GM19397 (cell line): ENCODE results near the gene RUNDC3A.
"Not testable (repeated sequence)": the region's sequence is repeated elsewhere in the genome, so short reads cannot be mapped to it uniquely, and the experiment has no call there.

Experiments used
- ATAC-seq: cut with Tn5 transposase; IDR thresholded peaks from one replicate; pipeline ENCODE4 v1.9.1; 2021; ENCODE audit warnings: mild to moderate bottlenecking, moderate library complexity; ENCODE audit not compliant: unreplicated experiment

RUNDC3A gene

DNA sequence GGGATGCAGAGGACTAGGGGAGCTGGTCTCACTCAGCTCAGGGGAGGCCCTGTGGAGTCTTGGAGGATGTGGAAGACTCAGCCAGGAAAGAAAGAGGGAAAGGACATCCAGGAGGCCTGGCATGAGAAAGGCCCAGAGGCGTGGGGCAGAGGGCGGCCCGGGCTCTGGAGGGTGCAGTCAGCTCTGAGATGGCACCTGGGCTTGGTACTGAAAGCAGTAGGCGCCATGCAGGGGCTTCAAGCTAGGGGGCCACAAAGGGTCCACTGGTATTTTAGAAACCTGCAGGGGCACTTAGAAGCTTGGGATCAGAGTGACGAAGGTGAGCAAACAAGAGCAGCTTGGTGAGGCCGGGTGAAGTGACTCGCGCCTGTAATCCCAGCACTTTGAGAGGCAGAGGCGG, 49.7 kb downstream of the RUNDC3A start:
- ATAC-seq = no peak

DNA sequence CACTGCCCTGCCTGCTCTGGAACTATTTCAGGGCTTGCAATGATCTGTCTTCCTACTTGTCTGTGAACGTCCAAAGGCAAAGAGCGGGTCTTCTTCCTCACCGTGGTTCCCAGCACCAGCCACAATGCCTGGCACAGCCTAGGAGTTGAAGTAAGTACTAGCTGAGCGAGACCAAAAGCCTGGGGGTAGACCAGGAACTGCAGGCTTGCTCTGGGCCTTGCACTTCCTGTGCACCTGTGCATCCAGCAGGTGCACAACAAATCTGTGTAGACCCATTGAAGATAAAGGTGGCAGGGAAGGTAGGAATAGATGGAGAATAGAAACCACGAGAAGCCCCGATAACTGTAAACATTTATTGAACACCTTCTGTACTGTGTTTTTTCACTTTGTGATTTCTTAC, 50.6 kb downstream of the RUNDC3A start:
- ATAC-seq = no peak

DNA sequence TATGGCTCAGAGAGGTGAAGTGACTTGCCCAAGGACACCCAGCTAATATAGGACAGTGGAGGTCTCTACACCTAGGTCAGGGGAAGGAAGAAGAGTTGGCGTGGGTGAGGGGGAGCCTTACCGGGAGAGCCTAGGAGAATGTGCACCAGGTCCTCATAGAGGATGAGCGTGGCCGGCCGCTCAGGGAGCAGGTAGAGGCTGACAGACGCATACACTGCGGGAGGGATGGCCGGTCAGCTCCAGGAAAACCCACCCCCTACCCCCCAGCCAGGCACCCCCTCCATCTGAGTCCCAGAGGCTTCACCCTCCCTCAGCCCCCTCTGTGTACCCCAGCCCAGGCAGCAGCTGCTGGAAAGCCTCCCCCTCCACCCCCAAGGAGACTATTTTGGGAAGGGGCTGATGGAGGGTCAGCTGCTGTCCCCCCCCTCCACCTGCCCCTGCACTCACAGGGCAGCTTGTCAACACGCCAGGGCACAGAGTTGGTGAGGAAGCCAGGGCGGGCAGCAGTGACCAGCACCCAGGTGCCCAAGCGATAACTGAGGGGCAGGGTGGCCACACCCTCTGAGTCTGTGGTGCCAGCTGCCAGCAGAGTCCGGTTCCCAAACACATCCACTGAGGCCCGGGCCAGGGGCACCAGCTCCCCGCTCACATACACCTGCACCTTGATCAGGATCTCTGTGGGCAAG, 51.2 kb downstream of the RUNDC3A start:
- ATAC-seq = no peak

DNA sequence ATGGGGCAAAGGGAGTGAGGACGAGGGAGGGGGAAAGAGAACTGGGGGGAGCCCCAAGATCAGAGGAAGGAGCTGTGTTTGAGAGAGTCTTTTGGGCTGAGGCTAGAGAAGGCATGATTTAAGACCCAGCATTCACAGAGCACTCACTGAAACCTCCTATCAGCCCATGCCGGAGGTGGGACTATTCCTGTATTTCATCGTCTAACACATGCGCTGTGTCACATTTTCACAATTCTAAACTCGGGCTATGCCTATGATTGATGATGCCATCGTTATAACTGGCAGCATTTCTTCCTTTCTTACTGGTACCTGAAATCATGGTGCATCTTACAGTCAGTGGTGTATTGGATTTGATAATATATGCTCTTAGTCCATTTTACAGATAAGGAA, 51.7 kb downstream of the RUNDC3A start:
- ATAC-seq = no peak

DNA sequence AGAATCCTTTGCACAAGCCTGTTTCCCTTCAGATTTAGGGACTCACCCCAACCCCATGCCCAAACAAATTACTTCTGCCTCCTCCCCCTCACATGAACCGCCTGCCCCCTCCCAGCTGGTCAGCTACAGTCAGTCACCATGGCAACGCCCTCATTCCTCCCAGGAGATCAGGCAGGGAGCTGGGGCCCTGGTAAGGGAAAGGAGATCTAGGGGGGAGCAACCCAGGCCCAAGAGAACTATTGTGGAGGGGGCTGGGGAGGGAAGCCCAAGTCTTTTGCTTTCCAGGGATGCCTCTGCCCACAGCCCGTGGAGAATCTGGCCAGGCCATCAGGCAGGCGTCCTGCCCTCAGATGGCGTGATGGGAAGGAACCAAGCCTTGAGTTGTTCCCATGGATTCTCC, 52.4 kb downstream of the RUNDC3A start:
- no peak for ATAC-seq

DNA sequence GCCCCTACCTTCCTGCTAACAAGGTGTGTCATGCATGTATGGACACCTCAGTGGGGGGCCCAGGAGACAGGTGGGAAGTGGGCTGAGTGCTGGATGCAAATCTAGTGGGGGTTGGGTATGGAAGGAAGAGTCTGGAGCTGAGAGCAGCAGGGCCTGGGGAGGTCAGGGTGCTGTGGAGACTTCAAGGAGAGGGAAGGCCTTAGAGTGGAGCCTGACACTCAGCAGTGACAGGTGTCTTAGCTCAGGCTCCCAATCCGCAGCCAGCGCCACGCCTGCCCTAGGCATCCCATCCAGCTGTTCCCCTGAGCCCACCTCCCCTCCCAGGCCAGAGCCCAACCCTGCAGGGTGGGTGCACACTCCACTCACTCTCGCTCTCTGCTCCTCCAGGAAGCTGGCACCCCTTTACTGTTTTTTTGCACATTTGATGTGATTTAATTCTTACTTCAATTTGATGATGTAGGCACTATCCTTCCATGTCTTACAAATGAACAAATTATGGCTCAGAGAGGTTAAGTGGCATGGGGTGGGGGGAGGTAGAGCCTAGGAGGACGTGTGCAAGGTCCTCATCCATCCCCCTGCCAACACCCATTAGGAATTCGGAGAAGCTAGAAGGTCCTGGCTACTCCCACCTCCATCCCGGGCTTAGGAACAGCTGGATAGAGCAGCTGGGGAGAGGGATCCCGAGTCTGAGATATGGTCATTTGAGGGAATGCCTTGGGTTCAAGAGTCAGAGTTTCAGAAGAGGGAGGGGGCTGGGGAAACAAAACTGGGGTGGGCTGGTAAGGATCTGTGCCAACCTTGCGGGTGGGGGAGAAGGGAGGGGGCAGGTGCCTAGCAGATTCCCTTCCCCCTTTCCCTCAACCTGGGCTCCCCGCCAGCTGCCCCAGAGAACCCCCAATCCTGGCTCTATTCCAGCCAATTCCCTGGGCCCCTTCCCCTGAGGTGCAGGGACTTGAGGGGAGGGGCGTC, 53.2 kb downstream of the RUNDC3A start:
- ATAC-seq = no peak

DNA sequence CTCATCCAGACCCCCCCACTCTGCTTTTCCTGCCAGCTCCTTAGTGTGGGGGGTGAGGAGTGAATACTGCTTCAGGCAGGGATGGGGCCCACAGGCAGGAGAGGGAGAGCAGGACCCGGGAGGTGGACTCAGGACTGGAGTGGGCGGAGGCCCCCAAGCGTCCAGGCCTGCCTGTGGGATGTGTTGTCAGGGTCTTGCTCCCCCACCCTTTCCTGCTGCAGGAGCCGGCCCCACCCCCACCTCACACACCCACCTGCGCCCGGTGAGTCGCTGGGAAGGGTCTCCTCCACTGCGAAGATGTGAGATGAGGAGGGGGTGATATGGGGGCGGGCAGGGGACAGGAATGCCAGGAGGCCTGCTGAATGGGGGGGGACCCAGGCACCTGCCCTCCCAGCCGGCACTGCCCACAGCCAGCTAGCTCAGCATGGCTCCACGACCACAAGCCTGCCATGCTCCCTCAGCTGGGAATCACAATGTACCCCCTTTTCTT, 54.1 kb downstream of the RUNDC3A start:
- no peak for ATAC-seq

DNA sequence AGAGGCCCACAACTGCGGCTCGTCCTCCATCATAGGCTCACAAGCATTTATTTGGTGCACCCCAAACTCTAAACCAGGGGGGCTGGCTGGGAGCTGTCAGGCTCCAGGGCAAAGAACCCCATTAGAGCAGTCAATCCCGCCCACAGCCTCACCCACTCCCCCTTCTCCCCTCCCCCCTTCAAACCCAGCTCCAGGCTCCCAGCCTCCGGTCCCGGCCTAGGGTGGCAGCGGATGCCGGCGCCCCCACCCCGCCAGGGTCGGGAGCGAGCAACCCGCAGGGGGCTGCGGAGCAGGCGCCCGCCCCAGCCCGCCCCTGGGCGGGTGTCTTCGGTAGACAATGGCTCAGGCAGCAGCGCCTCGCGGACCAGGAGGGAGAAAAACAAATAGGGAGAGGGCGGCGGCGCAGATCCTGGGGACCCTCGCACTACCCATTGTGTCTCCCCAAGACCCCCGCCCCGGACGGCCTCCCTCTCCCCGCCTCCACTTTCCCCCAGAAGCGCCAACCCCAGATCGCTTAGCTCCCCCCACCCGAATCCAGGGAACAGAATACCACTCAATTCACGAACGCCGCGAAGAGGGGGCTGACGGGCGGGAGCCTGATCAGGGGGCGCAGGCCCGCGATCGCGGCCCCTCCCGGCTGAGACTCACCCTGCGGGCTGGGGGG, 54.7 kb downstream of the RUNDC3A start:
- ATAC-seq = no peak

DNA sequence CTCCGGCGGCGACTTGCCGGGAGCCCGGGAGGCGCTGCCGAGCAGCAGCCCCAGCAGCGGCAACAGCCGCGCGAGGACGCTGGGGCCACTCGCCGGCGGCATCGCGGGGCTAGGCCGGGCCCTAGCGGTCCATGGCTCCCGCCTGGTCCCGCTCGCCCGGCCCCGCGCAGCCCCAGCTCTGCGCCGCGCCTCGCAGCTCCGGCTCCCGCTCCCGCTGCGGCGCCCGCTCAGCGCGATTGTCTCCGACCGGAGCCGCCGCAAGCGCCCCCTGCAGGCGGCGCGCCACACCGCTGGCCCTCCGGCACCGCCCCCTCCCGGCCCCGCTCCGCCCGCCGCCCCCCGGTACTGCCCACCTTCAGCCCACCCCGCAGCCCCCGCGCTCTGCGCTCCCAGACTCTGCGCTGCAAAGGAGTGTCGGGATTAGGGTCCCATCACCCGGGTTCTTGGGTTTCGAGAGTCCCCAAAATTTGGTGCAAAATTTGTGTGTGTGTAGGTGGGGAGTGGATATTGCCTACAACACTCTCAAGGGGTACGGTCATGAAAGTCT, 55.3 kb downstream of the RUNDC3A start, which contains the start of gene FAM171A2:
FAM171A2 (minus strand) TSS at position 241 of the 547 bp plus-strand sequence; CDS start at position 102, 139 bp downstream.
- ATAC-seq = peak; percentile 75

DNA sequence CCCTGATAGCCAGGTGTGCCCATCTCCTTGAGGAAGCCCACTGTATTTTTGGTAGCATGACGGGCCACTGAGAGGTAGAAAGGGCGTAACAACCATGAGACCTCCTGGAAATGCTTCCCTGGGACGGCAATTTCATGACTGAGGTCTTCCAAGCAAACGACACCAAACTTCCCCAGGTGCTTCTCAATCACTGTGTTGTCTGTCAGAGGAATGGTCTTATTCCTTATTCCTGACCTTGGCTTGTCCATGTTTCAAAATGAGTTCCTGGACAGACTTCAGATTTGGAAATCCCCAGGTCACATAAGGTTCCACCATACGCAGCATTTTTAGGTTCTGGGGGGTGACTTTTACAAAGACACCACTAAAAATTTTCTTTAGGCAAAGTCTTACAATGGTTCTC, 56.6 kb downstream of the RUNDC3A start:
- not testable (repeated sequence) for ATAC-seq

DNA sequence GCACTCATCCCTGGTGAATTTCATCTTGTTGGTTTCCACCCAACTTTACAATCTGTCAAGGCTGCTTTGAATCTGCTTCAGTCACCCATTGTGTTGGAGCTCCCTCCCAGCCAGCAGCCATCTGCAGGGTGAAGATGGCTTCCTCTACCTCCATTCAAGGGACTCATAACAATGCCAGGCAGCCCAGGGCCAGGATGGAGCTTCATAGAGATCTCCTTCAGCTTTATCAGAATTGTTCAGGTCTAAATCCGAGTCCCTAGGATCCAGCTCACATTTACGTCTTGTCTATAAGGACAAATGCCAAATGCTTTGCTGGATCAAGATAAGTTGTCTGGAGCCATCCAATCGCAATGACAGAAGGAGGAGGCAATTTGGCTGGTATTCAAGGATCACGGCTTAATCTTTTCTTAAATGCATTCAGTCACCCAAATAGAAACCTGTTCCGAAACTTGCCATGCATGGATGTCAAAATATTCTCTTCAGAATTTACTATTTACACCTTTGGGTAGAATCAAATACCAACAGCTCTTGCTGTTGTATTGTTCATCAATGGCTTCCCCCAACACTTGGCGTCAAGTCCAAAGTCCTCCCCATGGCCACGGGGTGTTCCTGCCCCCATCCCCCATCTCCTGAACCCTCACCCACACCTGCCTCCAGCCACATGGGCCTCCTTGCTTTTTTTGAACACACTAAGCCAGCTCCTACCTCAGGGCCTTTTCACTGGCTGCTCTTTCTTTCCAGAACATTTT, 59.0 kb downstream of the RUNDC3A start:
- no peak for ATAC-seq
